GM12872 (cell line): ENCODE data around the gene SLC38A4.

Experiments used
- CTCF ChIP-seq: IDR thresholded peaks from 3 replicates; pipeline ENCODE4 v1.5.1; 2011; ENCODE audit warnings: low read depth, mild to moderate bottlenecking, low read length, moderate library complexity; ENCODE audit not compliant: insufficient read depth

The SLC38A4 gene

GRCh38 chr12:46775796-46776195 is 50.0 kb downstream of the SLC38A4 start:
- TF ChIP-seq CTCF: no peak

GRCh38 chr12:46774322-46774633 is 51.5 kb downstream of the SLC38A4 start:
- no peak for TF ChIP-seq CTCF

GRCh38 chr12:46773586-46774321 is 52.0 kb downstream of the SLC38A4 start:
- no peak for TF ChIP-seq CTCF

- no peak for TF ChIP-seq CTCF
Observed at GRCh38 chr12:46771268-46771827, 54.4 kb downstream of the SLC38A4 start.

GRCh38 chr12:46770501-46771183 is 55.2 kb downstream of the SLC38A4 start:
- TF ChIP-seq CTCF: no peak

- TF ChIP-seq CTCF: no peak
Observed at GRCh38 chr12:46764005-46764404, 61.8 kb downstream of the SLC38A4 start.

- no peak for TF ChIP-seq CTCF
Observed at GRCh38 chr12:46763230-46763629, 62.6 kb downstream of the SLC38A4 start.
